Keratinocyte (primary cell): Measurements from ENCODE around the gene RYR2.

Experiments used
- EZH2 ChIP-seq: IDR thresholded peaks from one replicate; pipeline ENCODE4 v1.6.1; 2012; ENCODE audit warnings: inconsistent platforms, mild to moderate bottlenecking, low read length, moderate library complexity
- TF ChIP-seq, protein P1 (sequence below), 3 experiments: IDR thresholded peaks in 1 of 3; conservative IDR thresholded peaks in 1 of 3; optimal IDR thresholded peaks in 1 of 3; 2 replicates in 2 of 3; 3 replicates in 1 of 3; pipeline versions ENCODE3 to v1.5.1; 2011; ENCODE audit warnings: low read length in 3 of 3, mild to moderate bottlenecking in 3 of 3, moderate library complexity in 2 of 3, control low read depth in 1 of 3, inconsistent platforms in 1 of 3; ENCODE audit not compliant: insufficient read depth in 2 of 3; ENCODE audit errors: extremely low read depth in 1 of 3

DNA sequence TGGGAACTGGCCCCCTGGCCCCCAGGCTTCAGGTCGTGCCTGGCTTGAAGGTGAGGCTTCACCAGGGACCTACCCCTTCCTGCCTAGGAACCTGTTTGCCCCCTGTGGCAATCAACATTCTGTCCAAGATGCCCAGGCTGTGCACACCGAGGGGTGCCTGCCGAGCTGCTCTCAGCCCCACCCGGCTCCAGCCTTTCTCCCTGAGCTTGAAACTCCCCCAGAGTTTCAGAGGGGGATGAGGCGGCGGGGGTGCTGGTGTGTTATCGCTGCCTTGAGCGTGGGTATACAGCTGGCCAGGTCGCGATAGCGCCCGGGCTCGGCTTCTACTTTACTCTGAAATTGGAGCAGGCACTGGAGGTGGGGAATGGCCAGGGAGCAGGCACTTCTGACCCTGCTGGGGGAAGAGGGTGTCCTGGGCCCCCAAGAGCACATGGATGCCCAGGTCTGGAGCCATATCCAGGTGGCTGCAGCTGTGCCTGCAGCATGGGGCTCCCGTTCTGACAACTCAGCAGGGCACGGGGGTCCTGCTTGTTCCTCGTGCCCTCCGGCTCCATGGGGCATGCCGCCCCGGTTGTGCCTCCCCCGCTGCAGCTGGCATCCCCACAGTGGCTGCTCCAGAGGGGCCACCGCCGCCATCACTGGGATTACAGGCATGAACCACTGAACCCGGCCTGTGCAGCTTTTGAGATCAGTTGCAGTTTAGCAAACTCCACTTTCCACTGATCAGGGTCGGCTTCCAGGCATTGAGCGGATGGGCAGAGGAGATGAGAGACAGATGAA, 29.8 kb downstream of the RYR2 start:
- TF ChIP-seq, protein P1, sequence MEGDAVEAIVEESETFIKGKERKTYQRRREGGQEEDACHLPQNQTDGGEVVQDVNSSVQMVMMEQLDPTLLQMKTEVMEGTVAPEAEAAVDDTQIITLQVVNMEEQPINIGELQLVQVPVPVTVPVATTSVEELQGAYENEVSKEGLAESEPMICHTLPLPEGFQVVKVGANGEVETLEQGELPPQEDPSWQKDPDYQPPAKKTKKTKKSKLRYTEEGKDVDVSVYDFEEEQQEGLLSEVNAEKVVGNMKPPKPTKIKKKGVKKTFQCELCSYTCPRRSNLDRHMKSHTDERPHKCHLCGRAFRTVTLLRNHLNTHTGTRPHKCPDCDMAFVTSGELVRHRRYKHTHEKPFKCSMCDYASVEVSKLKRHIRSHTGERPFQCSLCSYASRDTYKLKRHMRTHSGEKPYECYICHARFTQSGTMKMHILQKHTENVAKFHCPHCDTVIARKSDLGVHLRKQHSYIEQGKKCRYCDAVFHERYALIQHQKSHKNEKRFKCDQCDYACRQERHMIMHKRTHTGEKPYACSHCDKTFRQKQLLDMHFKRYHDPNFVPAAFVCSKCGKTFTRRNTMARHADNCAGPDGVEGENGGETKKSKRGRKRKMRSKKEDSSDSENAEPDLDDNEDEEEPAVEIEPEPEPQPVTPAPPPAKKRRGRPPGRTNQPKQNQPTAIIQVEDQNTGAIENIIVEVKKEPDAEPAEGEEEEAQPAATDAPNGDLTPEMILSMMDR (optimal IDR thresholded peaks at IDR 0.05 in 1 of 3, IDR thresholded peaks at IDR 0.05 in 1 of 3, conservative IDR thresholded peaks at IDR 0.05 in 1 of 3; ENCODE audit: extremely low read depth in 1 of 3, insufficient read depth in 2 of 3, low read length in 3 of 3): no peak
- no peak for TF ChIP-seq EZH2
